GM19328 (cell line): Measurements from ENCODE around the gene PRAMEF8.
"Not testable (repeated sequence)": the region's sequence is repeated elsewhere in the genome, so short reads cannot be mapped to it uniquely, and the experiment has no call there.

Source experiments
- ATAC-seq: cut with Tn5 transposase; IDR thresholded peaks from one replicate; pipeline ENCODE4 v1.9.1; 2021; ENCODE audit warnings: mild to moderate bottlenecking, moderate library complexity; ENCODE audit not compliant: unreplicated experiment

The PRAMEF8 gene

GRCh38 chr1:13285037-13285436 lies at the start of gene PRAMEF8:
TSS of gene PRAMEF8 (minus strand) at chr1:13285137. CDS start at chr1:13284091, 1,046 bp downstream.
- not testable (repeated sequence) for ATAC-seq

- not testable (repeated sequence) for ATAC-seq
These were observed 30.3 kb upstream of the PRAMEF8 start, which contains the start of gene PRAMEF15 for GRCh38 chr1:13315281-13315680. TSS of gene PRAMEF15 (plus strand) at chr1:13315581. CDS start at chr1:13318408, 2,827 bp downstream.

DNA sequence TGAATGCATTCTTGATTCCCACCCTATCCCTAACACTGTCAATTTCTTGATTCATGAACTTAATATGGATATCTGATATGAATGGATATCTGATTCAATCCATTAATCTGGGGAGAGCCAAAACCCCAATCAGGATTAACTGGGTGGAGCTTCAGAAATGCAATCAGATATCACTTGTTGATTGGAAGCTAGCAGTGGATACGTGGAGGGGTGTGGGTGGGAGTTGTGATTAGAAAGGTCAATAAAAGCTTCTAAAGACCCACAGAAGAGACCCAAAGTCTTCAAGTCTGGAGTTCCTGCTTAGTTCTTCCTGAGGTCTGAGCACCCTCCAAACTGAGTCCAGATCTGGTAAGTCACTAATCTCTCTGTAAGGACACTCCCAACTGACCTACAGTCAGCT lies 18.3 kb upstream of the PRAMEF8 start, which contains the start of gene PRAMEF33:
Gene PRAMEF33 (plus strand): TSS at position 301 of the 400 bp plus-strand sequence. CDS start 2,416 bp downstream, outside the sequence.
- ATAC-seq, result not testable (repeated sequence)

GRCh38 chr1:13302197-13302596 lies 17.3 kb upstream of the PRAMEF8 start:
- ATAC-seq, result not testable (repeated sequence)

- not testable (repeated sequence) for ATAC-seq
These were observed 13.8 kb upstream of the PRAMEF8 start for GRCh38 chr1:13298699-13299098.

DNA sequence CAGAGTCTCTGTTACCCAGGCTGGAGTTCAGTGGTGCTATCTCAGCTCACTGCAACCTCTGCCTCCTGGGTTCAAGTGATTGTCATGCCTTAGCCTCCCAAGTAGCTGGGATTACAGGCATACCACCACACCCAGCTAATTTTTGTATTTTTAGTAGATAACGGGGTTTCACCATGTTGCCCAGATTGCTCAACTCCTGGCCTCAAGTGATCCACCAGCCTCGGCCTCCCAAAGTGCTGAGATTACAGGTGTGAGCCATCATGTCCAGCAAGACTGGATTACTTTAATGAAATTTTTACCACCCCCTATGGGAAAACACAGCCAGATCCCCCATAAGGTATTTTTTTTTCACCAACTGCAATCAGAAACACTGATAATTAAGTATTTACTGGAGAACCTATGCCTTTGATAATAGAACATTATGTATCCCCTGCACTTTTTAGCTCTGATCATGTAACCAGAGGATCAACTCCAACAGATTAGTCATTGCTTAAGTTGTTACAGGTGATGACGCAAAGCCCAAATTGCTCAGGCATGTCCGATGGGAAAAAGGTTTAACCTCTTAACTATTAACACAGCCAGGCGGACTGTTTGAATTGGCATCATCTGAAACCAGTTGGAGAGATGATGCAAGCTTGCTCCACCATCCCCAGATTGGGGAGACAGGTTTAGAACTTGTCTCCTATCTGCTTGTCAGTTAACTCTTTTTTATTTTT lies 12.4 kb upstream of the PRAMEF8 start:
- ATAC-seq, result not testable (repeated sequence)

GRCh38 chr1:13289030-13289429 lies 4.1 kb upstream of the PRAMEF8 start:
- ATAC-seq, result not testable (repeated sequence)

DNA sequence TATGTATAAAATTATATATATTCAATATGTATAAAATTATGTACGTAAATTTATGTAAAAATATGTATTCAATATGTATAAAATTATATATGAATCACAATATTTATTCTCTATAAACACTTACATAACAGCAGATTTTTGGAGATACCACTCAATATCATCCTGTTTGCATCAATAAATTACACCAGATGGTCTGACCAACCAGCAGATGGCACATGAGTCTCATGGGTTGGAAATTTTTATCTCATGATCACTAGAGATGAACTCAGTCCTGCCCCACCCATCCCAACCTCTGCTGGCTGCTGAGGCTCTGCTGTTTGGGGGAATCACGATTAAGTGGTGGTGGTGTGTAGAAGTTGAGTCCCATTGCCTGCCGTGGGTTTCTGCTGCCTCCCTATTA lies 5.3 kb downstream of the PRAMEF8 start:
- not testable (repeated sequence) for ATAC-seq

DNA sequence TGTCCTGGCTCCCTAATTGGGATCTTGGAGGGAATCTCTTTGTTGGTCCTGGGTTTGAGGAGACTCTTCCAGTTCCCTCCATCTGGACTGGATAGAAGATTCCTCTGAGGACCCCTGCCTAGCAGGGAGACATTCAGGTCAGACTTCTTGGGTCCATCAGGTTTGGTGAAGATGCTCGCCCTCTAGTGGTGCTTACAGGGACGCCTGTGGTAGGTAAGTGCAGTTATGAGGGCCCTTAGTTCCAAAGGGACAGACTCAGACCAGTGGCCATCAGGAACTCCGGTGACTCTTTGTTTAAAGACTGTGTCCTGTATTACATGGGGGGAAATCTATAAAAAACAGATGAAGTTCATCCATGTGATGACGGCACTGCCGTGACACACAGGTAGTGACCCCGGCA lies 7.9 kb downstream of the PRAMEF8 start:
- ATAC-seq, result not testable (repeated sequence)

GRCh38 chr1:13265124-13265523 lies 19.8 kb downstream of the PRAMEF8 start:
- not testable (repeated sequence) for ATAC-seq

- ATAC-seq, result not testable (repeated sequence)
These were observed 31.0 kb downstream of the PRAMEF8 start, which contains the start of gene PRAMEF5 for GRCh38 chr1:13253898-13254297. TSS of gene PRAMEF5 (plus strand) at chr1:13254198. CDS start at chr1:13259269, 5,071 bp downstream.

DNA sequence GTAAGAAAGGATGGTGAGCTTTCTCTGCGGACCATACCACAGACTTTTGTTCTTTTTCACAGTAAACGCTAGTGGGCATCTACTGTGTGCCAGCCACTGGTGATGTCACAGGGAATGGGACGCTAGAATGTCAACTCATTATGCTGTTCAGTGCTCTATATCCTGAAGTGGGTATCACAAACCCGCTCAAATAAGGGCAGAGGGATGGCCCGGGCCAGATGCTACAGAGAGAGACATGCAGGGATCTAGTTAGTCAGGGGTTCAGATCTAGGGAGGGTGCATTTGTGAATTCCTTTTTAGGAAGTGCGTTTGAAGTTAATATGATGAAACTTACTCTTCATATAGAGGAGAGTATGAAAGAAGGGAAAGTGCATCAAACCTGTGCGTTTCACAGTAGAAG lies 37.8 kb downstream of the PRAMEF8 start:
- not testable (repeated sequence) for ATAC-seq

GRCh38 chr1:13246554-13246871 lies 38.4 kb downstream of the PRAMEF8 start:
- ATAC-seq, result not testable (repeated sequence)

- not testable (repeated sequence) for ATAC-seq
These were observed 38.9 kb downstream of the PRAMEF8 start for GRCh38 chr1:13245841-13246553.

DNA sequence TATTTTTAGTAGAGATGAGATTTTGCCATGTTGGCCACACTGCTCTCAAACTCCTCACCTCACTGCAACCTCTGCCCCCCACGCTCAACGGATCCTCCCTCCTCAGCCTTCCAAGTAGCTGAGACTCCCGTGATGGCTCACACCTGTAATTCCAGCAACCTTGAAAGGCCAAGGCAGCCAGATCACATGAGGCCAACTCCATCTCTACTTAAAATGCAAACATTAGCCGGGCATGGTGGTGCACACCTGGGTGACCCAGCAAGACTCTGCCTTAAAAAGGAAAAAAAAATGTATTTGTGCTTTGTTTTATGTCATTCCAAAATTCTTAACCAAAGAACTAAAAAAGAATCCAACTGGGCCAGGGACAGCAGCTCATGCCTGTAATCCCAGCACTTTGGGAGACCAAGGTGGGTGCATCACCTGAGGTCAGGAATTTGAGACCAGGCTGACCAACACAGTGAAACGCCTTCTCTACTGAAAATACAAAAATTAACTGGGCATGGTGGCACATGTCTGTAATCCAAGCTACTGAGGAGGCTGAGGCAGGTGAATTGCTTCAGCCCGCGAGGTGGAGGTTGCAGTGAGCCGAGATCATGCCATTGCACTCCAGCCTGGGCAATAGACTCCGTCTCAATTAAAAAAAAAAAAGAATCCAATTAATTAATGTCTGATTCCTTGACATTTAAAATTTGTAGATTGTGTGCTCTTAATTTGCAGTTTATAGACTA lies 41.2 kb downstream of the PRAMEF8 start:
- not testable (repeated sequence) for ATAC-seq

DNA sequence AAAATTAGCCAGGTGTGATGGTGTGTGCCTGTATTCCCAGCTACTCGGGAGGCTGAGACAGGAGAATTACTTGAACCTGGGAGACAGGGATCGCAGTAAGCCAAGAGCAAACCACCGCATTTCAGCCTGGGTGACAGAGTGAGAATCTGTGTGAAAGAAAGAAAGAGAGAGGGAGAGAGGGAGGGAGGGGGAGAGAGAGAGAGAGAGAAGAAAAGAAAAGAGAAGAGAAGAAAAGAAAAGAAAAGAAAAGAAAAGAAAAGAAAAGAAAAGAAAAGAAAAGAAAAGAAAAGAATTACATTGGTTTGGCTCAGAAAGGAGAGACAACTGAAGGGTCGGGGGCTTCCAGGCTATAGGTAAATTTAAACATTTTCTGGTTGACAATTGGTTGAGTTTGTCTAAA lies 45.3 kb downstream of the PRAMEF8 start:
- not testable (repeated sequence) for ATAC-seq

DNA sequence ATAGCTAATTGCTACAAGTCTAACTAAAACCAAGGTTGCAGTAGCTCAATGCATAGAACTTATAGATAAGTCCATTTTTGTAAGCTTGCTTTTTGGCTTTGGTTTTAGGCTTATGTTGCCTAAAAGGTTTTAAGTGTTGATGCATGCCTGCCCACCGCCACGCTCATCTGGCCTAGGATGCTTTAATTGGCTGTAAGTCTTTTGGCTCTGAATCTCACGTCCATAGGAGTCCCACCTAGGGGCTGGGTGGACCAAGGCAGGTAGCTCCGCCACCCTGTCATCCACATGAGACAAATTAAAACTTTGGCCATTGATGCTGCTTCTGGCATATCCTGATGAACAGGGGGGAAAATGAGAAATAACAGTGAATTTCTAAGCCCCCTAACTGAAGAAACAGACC lies 47.4 kb downstream of the PRAMEF8 start:
- ATAC-seq, result not testable (repeated sequence)

- not testable (repeated sequence) for ATAC-seq
These were observed 50.9 kb downstream of the PRAMEF8 start for GRCh38 chr1:13234057-13234456.

GRCh38 chr1:13232056-13232455 lies 52.9 kb downstream of the PRAMEF8 start:
- ATAC-seq, result not testable (repeated sequence)
